ENCODE results near the gene DGKG. TPM values are rescaled to one million over a fixed set of nuclear protein-coding genes. Genes with fewer than 3 reads are reported as not detected.

DGKG gene
- total RNA-seq, 4 donors from 2014 or later, result 1.3 to 5.7 (median 2.3) TPM

DNA sequence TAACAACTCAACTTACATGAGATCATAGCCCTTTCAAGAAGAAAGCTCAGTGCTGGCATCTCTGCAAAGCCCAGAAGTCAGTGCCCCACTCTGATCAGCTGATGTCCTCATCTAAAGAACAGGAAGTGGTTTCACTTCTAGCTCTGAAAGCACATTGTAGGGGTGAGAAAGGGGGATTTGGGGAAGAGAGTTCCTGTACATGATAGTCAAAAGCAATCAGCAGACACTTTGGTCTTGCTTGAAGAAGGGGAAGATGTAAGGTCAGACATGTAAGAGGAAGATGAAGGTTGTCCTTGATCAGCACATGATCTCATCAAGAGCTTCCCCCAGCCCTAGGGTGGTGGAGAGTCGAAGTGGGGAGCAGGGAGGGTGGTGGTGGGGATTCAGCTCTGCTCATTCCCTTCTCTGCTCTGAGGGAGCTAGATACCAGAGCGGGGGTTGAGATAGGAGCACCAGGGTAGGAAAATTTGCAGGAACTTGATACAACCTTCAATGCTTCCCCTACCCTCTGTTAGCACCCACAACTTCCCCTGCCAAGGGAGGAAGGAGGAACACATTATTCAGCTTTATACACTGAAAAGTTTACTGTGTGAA lies 176.7 kb downstream of the DGKG start:
- 76 to 79% methylated on average over 2 of the region's 2 CpGs for WGBS, 2 donors
- peak overlapping the region in 2 of 4 donors; percentile 20 to 28 for H3K27ac ChIP-seq
- DNase-seq (ENCODE audit: low spot score in 2 of 2), result peak in 1 of 2 donors; percentile 27
- no peaks in the 10 kb centered on the region for H3K27me3 ChIP-seq
- H3K9me3 ChIP-seq, result no peaks in the 10 kb centered on the region
- TF ChIP-seq EP300 (IDR thresholded peaks at IDR 0.05), result peak in 1 of 2 donors; percentile 47
- TF ChIP-seq, protein P1, sequence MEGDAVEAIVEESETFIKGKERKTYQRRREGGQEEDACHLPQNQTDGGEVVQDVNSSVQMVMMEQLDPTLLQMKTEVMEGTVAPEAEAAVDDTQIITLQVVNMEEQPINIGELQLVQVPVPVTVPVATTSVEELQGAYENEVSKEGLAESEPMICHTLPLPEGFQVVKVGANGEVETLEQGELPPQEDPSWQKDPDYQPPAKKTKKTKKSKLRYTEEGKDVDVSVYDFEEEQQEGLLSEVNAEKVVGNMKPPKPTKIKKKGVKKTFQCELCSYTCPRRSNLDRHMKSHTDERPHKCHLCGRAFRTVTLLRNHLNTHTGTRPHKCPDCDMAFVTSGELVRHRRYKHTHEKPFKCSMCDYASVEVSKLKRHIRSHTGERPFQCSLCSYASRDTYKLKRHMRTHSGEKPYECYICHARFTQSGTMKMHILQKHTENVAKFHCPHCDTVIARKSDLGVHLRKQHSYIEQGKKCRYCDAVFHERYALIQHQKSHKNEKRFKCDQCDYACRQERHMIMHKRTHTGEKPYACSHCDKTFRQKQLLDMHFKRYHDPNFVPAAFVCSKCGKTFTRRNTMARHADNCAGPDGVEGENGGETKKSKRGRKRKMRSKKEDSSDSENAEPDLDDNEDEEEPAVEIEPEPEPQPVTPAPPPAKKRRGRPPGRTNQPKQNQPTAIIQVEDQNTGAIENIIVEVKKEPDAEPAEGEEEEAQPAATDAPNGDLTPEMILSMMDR (IDR thresholded peaks at IDR 0.05), result no peak
- H3K4me3 ChIP-seq, result no peak overlapping the region
- no peaks in the 10 kb centered on the region for H3K36me3 ChIP-seq
- no peaks in the 10 kb centered on the region for H3K4me1 ChIP-seq

DNA sequence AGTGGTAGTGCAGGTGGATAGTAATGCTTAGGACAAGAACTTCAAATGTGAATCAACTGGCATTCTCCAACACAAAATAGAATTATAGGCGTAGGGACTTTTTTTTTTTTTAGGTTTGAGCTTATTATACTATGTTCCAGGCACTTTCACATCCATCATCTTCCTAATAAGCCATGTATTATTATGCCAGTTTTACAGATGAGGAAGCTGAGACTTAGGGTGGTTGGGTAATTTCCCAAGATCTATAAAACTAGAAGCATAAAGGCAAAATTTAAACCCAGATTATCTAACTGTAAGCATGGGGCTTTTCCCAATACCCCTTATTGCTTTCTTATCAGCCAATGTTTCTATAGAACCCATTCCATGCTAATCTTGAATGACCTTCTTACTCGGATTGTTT lies 178.0 kb downstream of the DGKG start:
- Histone ChIP-seq H3K27ac (no peak overlapping the region), H3K4me1 (no peaks in the 10 kb centered on the region), H3K4me3 (no peak overlapping the region), H3K27me3 (no peaks in the 10 kb centered on the region), H3K36me3 (no peaks in the 10 kb centered on the region), H3K9me3 (no peaks in the 10 kb centered on the region)
- TF ChIP-seq POLR2A (IDR thresholded peaks at IDR 0.05), result no peak
- TF ChIP-seq, protein P1 (IDR thresholded peaks at IDR 0.05), result no peak
- TF ChIP-seq EP300 (IDR thresholded peaks at IDR 0.05), result no peak
- WGBS, 2 donors, result 70 to 71% methylated on average over 2 of the region's 2 CpGs
- no peak for DNase-seq (ENCODE audit: low spot score in 2 of 2)

DNA sequence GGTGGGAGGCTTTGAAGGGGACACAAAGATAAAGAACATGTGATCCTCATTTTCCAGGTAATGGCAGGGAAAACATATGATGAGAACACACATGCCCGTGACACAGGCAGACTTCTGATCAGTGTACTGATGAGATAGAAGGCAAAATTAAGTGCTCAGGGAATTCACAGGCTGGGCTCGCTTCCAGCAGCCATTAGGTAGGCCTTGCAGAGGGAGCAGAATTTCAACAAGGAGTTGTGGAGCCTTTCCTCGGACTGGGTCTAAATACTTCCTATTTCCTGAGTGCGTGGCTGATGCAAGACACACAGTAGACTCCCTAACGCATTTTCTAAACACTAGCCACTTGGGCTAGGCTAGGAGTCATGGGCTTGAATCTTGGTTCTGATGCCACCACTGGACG lies 179.2 kb downstream of the DGKG start:
- H3K27ac ChIP-seq, result no peak overlapping the region
- no peaks in the 10 kb centered on the region for H3K36me3 ChIP-seq
- H3K4me3 ChIP-seq, result no peak overlapping the region
- TF ChIP-seq, protein P1 (IDR thresholded peaks at IDR 0.05), result no peak
- no peak for TF ChIP-seq POLR2A (IDR thresholded peaks at IDR 0.05)
- H3K9me3 ChIP-seq, result no peaks in the 10 kb centered on the region
- WGBS, 2 donors, result 62 to 64% methylated on average over 6 of the region's 6 CpGs
- no peak for DNase-seq (ENCODE audit: low spot score in 2 of 2)
- H3K27me3 ChIP-seq, result no peaks in the 10 kb centered on the region
- H3K4me1 ChIP-seq, result no peaks in the 10 kb centered on the region

DNA sequence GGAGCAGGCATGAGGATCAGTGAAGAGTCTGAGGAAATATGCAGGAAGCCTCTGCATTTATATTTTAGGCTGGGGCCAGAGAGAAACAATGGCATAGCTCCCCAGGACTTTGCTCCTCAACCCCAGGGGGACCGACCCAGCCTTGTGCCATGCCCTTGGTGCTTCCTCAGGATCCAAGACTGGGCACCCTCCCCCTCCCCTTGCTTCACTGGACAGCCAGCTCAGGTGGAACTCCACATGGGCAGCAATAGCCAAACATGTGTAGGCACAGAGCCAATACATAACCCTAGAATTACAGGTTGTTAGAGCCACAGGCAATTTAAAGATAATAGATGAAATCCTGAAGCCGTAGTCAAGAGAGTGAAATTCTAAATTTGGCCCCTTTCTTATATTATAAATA lies 180.1 kb downstream of the DGKG start:
- H3K27ac ChIP-seq, result no peak overlapping the region
- no peaks in the 10 kb centered on the region for H3K9me3 ChIP-seq
- peaks cover 0 to under 1% (median 0%) of the 10 kb centered on the region in 4 donors for H3K4me1 ChIP-seq
- no peaks in the 10 kb centered on the region for H3K27me3 ChIP-seq
- DNase-seq (ENCODE audit: low spot score in 2 of 2), result no peak
- H3K36me3 ChIP-seq, result no peaks in the 10 kb centered on the region
- 81 to 93% methylated on average over 2 of the region's 2 CpGs for WGBS, 2 donors
- no peak overlapping the region for H3K4me3 ChIP-seq
- TF ChIP-seq POLR2A (IDR thresholded peaks at IDR 0.05) (no peak), EP300 (IDR thresholded peaks at IDR 0.05) (no peak)
- TF ChIP-seq, protein P1 (IDR thresholded peaks at IDR 0.05), result no peak

DNA sequence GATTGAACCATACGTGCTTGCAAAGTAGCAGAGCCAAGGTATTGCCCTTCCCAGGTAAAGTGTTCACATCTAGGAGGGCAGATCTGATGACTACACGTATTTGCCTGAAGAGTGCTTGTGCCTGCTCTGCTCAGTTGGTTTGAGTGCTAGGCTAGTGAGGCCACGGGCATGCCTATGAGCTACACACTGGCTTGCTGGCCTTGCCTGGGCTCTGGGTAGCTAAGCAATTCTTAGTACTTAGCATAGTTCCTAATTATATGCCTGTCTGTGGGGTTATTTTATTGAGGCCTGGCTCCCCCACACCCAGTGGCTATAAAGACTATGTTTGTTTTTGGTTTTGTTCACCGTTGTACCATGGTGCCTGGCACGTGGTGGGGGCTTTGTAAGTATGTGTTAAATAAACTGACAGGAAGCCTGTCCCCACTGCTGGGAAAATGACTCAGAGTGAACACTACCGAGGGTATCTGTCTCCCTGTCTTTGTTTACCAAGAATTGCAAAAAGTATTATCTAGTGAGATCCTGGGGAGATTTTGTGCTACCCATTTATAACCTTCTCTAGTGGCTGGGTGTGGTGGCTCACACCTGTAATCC lies 181.0 kb downstream of the DGKG start:
- TF ChIP-seq, protein P1 (IDR thresholded peaks at IDR 0.05), result no peak

More for the DNA sequence above, 181.0 kb downstream of the DGKG start:
- Histone ChIP-seq H3K9me3 (no peaks in the 10 kb centered on the region), H3K4me1 (peaks cover 0 to 4% (median 0%) of the 10 kb centered on the region in 4 donors), H3K27me3 (no peaks in the 10 kb centered on the region), H3K36me3 (no peaks in the 10 kb centered on the region), H3K4me3 (no peak overlapping the region), H3K27ac (no peak overlapping the region)
- DNase-seq (ENCODE audit: low spot score in 2 of 2), result no peak
- WGBS, 2 donors, result 65 to 67% methylated on average over 6 of the region's 6 CpGs

Data from tibial nerve (tissue), 4 donors.